HG03558 (cell line): ENCODE results near the gene FCN2.

Experiments used
- ATAC-seq: cut with Tn5 transposase; IDR thresholded peaks from one replicate; pipeline ENCODE4 v1.9.1; 2021; ENCODE audit warnings: moderate number of reproducible peaks; ENCODE audit not compliant: unreplicated experiment; ENCODE audit errors: extremely low read depth

Gene FCN2

GRCh38 chr9:134886413-134886913 is 5.9 kb downstream of the FCN2 start:
- ATAC-seq: no peak

- ATAC-seq: no peak
These were observed 6.6 kb downstream of the FCN2 start for GRCh38 chr9:134887219-134887618.

- no peak for ATAC-seq
These were observed 7.3 kb downstream of the FCN2 start for GRCh38 chr9:134887686-134888602.

- no peak for ATAC-seq
These were observed 8.1 kb downstream of the FCN2 start for GRCh38 chr9:134888603-134889190.

- ATAC-seq: no peak
These were observed 9.0 kb downstream of the FCN2 start for GRCh38 chr9:134889386-134890154.

GRCh38 chr9:134890155-134890495 is 9.5 kb downstream of the FCN2 start:
- ATAC-seq: no peak

- no peak for ATAC-seq
These were observed 10.4 kb downstream of the FCN2 start for GRCh38 chr9:134891053-134891452.

- no peak for ATAC-seq
These were observed 11.1 kb downstream of the FCN2 start for GRCh38 chr9:134891713-134892112.

- ATAC-seq: no peak
These were observed 11.6 kb downstream of the FCN2 start for GRCh38 chr9:134892221-134892620.

- ATAC-seq: no peak
These were observed 12.3 kb downstream of the FCN2 start for GRCh38 chr9:134892820-134893420.

GRCh38 chr9:134894136-134894860 is 13.7 kb downstream of the FCN2 start:
- no peak for ATAC-seq

GRCh38 chr9:134895097-134895496 is 14.5 kb downstream of the FCN2 start:
- ATAC-seq: no peak

- no peak for ATAC-seq
These were observed 14.9 kb downstream of the FCN2 start for GRCh38 chr9:134895567-134895907.

GRCh38 chr9:134895908-134896833 is 15.6 kb downstream of the FCN2 start:
- ATAC-seq: no peak

GRCh38 chr9:134896834-134897583 is 16.4 kb downstream of the FCN2 start:
- ATAC-seq: no peak

GRCh38 chr9:134897584-134898170 is 17.1 kb downstream of the FCN2 start:
- no peak for ATAC-seq

- no peak for ATAC-seq
These were observed 17.7 kb downstream of the FCN2 start for GRCh38 chr9:134898319-134898718.

- no peak for ATAC-seq
These were observed 18.6 kb downstream of the FCN2 start for GRCh38 chr9:134899168-134899567.
